Measurements from ENCODE around the gene EMP2. TPM values are rescaled to one million over a fixed set of nuclear protein-coding genes. Genes with fewer than 3 reads are reported as not detected.
A peak's percentile ranks its signal among the peaks of the same experiment; 100 is the strongest.

Gene EMP2
- polyA plus RNA-seq, 2 of the 4 experiments (the other 2 are of a cell fraction), result 14.2 to 21.4 TPM

- TF ChIP-seq HEYL (CRISPR knock-in tag; IDR thresholded peaks at IDR 0.05), result no peak
- TF ChIP-seq ZC3H11A (IDR thresholded peaks at IDR 0.05), result no peak
- TF ChIP-seq SMC3 (IDR thresholded peaks at IDR 0.05), result no peak
- peak; percentile 99 for TF ChIP-seq MAFK (IDR thresholded peaks at IDR 0.05; ENCODE audit: partially characterized antibody)
- TF ChIP-seq CHD4 (IDR thresholded peaks at IDR 0.05; ENCODE audit: borderline replicate concordance), result no peak
Observed at GRCh38 chr16:10625595-10626357, 45.4 kb upstream of the EMP2 start (continued).

GRCh38 chr16:10624527-10624926 is 44.1 kb upstream of the EMP2 start:
- TF ChIP-seq EHMT2 (IDR thresholded peaks at IDR 0.05; ENCODE audit: low read depth) (no peak), KDM1A (IDR thresholded peaks at IDR 0.05; ENCODE audit: low read depth) (no peak), EP300 (IDR thresholded peaks at IDR 0.05) (no peak), JUNB (IDR thresholded peaks at IDR 0.05) (no peak), POLR2AphosphoS2 (conservative IDR thresholded peaks at IDR 0.05; ENCODE audit: low read length) (no peak), CHD4 (IDR thresholded peaks at IDR 0.05; ENCODE audit: borderline replicate concordance) (no peak), ZNF302 (CRISPR knock-in tag; IDR thresholded peaks at IDR 0.05) (no peak), E2F6 (IDR thresholded peaks at IDR 0.05; ENCODE audit: borderline replicate concordance, low read depth) (no peak), MAZ (IDR thresholded peaks at IDR 0.05; ENCODE audit: borderline replicate concordance, low read depth, low read length) (no peak), POLR2A (IDR thresholded peaks at IDR 0.05; ENCODE audit: low read length) (no peak), USF2 (IDR thresholded peaks at IDR 0.05) (no peak), PBX3 (IDR thresholded peaks at IDR 0.05) (no peak), BCL3 (IDR thresholded peaks at IDR 0.05) (no peak), ELK1 (IDR thresholded peaks at IDR 0.05; ENCODE audit: low read depth, low read length) (no peak), BHLHE40 (IDR thresholded peaks at IDR 0.05; ENCODE audit: low read depth, low read length) (no peak), CEBPB (IDR thresholded peaks at IDR 0.05) (no peak), ATOH8 (CRISPR knock-in tag; IDR thresholded peaks at IDR 0.05; ENCODE audit: low read depth) (no peak)
- Histone ChIP-seq H3K4me3 (no peak overlapping the region), H3K9me3 (0 out of 3 replicates have a peak, but pooled peaks cover 4% of the 10 kb centered on the region), H3K4me1 (peaks cover 24% of the 10 kb centered on the region), H3K27ac (peak overlapping the region; percentile 22 to 87; a peak in 4 of 6 replicates), H3K4me2 (no peak overlapping the region)
- ATAC-seq, result no peak
- no peak for DNase-seq (ENCODE audit: low read depth in 1 of 2, low spot score in 1 of 2)
- CTCF ChIA-PET, result no interaction called here
- POLR2A ChIA-PET, result no interaction called here
- no peak for FAIRE-seq
- WGBS (ENCODE audit: missing lambda C conversion rate), result 79% methylated on average over 6 of the region's 6 CpGs

All from A549 (cell line).